HG02840 (cell line): ENCODE results near the gene PAGE2B.
"Not testable (repeated sequence)": the region's sequence is repeated elsewhere in the genome, so short reads cannot be mapped to it uniquely, and the experiment has no call there.

Experiments used
- ATAC-seq: cut with Tn5 transposase; IDR thresholded peaks from one replicate; pipeline ENCODE4 v1.9.1; 2021; ENCODE audit warnings: mild to moderate bottlenecking, moderate library complexity, moderate number of reproducible peaks; ENCODE audit not compliant: unreplicated experiment, low FRiP score

PAGE2B gene, protein sequence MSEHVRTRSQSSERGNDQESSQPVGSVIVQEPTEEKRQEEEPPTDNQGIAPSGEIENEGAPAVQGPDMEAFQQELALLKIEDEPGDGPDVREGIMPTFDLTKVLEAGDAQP

DNA sequence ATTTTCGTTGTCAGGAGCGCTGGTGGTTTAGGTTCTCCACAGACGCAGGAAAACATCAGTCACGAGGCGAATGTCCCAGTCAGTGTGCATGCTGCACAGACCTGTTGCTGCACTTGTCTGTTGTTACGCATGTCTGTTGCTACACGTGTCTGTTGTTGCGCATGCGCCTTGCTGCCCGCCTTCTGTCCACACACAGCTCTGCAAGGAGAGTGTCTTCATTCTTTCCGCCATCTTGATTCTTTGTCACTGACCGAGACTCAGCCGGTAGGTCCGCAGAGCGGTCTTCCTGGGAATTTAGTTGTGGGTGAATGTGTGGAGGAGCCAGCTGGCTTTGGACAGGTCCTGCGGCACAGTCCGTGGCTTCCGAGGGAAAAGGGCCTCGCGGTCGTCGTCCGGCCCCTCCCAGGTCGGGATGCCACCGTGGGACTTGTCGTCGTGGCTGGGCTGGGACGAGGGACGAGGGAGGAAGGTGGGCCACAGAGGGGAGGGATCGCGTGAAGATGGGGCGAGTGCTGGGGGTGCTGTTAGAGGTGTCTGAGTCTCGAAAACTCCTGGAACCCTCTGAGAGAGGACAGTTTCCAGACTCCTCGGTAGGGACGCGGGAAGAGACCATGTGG is at the start of gene PAGE2B:
Gene PAGE2B (plus strand): TSS at position 180 of the 617 bp plus-strand sequence. CDS start 1,012 bp downstream, outside the sequence.
- no peak for ATAC-seq

DNA sequence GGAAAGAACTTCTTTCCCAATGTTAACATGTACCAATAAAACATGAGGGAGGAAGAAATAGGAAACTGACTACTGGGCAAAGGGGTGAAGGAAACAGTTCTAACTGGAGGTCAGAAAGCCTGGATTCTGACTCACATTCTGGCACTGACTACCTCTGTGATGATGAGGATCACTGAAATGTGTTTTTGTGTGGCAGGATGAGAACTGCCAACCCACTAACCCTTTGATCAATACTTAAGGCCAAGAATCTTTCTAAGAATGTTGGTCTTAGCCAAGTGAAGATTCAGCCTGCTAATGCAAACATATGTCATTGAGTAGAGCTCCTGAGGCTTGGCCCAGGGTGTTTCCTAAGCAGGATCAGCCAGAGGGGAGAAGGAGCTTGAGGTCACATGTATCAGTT is 48.7 kb upstream of the PAGE2B start:
- no peak for ATAC-seq

DNA sequence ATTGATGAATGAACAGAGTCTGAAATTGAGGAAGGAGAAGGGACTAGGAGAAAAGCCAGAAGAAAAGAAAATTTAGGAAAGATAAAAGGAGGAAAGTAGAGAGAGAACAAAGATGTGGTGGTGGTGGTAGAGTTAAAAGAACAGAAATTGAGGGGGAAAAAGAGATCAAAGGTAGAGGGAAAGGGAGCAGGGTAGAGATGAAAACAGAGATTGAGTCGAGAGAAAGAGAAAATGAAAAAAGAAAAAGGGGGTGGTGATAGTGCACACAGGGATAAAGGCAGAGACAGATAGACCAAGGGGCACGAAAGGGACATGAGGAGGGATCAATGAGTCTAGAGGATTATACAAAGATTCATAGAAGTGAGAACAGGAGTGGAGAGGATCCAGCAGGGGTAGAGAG is 48.0 kb upstream of the PAGE2B start:
- no peak for ATAC-seq

DNA sequence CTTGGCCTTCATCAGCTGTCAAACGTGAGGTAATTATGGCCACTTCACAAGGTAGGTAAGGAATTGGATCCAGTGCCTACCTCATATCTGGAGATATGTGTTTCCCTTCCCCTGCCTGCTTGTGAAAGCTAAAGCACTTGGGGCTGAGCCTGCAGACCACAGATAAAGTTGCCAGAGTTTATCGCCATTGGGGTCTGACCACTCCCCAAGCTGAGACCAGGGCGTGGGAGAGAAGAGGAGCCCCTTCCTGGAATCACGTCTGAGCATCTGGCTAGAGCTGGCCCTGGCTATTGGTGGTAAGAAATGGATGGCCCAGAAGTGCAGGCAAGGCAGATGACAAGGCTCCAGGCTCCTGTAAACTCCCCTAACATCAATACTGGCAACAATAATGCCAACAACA is 46.8 kb upstream of the PAGE2B start:
- ATAC-seq: no peak

DNA sequence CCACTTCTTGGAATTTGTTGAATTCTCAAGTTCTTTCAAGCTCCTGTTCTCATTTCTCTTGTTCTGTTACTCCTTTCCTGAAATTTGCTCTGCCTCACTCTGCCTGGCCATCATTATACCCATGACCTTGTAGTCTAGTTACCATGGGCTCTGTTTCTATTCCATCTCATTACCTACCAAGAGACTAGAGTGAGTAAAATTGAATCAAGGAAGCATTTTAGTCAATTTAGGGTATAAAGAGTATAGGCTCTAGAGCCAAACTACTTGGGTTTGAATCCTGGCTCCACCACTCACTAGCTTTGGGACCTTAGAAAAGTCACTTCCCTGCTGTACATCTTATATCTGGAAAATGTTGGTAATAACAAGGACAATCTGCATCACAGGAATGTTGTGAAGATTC is 46.2 kb upstream of the PAGE2B start:
- no peak for ATAC-seq

DNA sequence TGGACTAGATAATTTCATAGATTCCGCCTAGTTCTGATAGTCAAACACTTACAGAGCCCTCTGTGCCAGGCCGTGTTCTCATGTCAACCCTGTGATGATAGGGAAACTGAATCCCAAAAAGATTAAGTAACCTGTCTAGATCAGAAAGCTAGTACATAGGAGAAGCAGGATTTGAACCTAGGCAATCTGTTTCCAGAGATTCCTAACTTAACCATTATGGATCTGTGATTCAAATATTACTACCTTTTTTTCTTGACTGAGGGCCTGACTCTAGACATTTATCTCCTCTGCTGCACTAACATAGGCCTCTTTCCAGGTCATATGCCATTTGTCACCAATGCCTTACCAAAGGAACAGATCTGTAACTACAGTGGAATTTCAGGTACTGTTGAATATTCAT is 45.5 kb upstream of the PAGE2B start:
- no peak for ATAC-seq

DNA sequence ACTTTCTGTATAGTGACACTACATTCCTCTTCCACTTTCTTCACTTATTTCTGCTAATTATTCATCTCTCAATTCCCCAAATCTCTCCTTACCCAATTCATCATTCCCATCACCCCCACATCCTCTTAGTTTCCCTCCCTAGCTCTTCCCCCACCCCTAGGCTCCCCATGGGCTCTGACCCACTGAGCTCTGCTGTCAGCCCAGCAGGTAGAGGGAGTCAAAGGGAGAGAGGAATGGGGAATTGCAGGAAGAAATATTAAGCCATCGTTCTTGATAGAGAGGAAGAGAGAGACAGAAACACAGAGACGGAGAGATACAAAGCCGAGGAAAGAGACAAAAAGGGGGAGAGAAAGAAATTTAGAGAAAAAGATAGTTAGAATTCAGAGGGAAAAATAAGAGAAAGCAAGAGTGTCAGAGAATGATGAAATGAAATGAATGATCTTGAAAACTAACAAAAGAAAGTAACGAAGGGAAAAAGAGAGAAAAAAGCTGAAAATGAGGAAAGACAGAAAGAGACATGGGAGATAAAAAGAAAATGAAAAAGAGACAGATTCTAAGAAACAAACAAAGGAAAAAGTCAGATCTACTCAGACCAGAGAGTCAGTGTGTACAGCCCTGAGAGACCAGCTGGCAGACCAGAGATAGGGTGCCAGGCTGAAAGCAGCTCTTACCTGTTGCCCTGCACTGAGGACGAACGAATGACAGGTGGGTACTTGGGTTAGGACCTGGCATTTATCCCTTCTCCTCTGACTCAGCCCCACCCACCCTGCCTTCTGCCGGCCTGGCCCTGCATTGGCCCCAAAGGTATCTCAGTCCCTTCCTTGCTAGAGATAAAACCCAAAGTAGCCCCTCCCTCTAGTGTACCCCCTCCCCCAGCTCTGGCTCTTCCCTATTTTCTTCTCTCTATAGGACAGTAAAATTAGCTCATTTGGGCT is 44.3 kb upstream of the PAGE2B start, which contains the start of gene ALAS2:
Gene ALAS2 (minus strand): TSS at position 707 of the 935 bp plus-strand sequence. CDS start 4,977 bp downstream, outside the sequence.
- no peak for ATAC-seq

DNA sequence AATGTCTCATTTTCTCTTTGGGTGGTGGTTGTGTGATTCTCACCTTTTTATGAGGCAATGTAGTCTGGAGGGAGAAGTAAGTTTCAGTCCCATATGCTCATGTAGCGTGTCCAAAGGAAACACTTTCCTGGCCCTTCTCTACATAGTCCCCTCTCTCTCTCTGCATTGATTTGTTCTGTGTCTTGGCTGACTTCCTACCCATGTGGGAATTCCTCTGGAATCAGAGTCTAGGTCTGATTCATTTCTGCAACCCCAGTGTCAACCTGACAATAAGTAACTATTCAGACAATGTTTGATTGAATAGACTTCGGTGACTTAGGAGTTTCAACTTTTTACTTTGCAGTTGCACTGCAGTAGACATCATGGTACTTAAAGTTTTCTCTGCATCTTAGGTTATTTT is 41.4 kb upstream of the PAGE2B start:
- no peak for ATAC-seq

DNA sequence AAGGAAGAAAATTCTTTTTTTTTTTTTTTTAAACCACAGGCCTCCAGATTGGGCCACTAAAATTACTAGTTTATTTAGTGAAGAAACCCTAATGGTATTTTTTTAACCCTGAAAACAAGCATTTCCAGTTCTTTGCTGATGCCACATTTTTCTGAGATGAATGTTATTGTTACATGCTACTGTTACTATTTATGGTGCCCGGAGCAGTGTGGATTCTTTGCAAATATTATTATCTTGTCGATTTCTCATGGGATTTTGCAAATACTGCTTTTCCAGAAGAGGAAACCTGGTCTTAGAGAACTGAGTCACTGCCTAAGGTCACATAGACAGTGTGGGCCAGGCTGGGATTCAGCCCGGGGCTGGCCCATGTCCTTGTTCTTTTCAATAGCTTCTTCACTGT is 35.4 kb upstream of the PAGE2B start:
- ATAC-seq: no peak

DNA sequence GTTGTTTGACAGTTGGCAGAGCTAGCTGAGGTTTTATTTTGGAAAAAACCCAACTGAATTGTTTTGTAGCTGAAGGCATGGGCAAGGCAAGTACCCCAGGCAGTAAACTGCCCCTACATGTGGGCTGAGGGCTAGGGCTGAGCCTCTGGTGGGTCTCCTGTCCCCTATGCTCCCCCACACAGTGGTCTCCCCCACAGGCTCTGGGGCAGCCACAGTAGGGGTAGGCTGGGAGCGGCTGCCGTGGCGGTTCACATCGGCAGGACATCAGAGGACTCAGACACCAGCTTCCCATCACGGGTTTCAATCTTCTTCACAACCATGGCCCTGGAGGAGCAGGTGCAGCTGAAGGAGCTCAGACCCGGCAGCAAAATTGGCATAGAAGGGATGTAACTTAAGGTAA is 33.3 kb upstream of the PAGE2B start:
- no peak for ATAC-seq

DNA sequence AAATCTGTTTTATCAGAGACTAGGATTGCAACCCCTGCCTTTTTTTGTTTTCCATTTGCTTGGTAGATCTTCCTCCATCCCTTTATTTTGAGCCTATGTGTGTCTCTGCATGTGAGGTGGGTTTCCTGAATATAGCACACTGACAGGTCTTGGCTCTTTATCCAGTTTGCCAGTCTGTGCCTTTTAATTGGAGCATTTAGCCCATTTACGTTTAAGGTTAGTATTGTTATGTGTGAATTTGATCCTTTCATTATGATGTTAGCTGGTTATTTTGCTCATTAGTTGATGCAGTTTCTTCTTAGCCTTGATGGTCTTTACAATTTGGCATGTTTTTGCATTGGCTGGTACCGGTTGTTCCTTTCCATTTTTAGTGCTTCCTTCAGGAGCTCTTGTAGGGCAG is 24.2 kb upstream of the PAGE2B start:
- ATAC-seq: not testable (repeated sequence)

DNA sequence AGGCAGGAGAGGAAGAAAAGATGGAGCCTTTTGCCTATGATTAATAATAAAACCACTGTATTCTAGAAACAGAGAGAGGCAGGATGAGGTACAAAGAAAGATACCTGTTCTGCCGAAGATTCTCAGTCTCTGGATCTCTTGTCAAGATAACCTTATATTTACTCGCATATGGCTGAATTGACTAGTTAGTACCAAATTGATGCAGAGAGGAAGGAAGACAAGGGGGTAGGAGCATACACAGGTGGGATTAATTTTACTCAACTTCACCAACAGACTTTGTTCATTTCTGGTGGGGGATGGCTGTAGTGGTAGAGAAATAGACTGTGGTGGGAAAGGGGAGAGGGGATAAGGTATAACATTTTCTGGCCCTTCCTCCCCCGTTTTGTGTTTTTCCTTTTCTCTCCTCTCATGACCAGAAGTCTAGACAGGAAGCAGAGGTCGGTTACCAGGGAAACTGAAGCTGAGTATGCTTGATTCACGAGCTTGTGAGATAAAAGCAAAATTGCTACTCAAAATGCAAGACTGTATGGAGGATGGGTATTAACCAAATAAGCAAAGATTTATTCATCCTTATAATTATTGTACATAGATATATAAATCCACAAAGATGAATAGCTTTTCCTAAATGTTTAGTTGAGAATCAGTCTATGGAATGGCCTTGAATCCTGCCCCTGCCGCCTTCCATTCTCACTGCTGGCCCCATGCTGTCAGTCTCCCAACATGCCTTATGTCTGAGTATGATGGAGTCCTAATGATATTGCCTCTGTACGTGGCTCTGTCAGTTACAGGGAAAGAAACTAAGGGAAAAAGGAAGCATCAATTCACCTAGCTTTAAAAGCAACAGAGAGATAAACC is 17.8 kb upstream of the PAGE2B start:
- ATAC-seq: no peak

DNA sequence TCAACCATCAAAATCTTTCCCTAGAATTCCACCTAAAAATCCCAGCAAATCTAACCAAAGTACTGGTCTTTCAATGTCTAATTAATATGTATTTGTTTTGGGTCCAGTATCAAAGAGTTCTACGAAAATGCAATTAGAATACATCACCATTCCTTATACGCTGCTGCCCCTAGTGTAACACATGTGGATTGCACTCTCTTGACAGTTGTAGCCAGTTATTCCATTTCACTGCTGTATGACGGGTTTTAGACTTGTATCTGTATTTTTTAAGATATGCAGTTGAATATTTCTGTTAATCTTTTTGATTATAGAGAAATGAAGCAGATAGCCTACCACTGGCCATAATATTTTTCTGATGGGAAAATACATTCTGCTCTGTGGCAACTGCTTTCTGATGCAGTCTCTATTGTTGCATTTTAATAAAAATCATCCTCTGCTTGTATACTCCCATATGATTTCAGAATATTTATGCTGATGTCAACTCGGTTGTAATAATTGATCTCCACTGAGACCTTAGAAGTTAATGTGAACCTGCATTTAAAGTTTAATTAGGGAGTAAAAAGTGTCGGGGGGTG is 17.1 kb upstream of the PAGE2B start:
- no peak for ATAC-seq

DNA sequence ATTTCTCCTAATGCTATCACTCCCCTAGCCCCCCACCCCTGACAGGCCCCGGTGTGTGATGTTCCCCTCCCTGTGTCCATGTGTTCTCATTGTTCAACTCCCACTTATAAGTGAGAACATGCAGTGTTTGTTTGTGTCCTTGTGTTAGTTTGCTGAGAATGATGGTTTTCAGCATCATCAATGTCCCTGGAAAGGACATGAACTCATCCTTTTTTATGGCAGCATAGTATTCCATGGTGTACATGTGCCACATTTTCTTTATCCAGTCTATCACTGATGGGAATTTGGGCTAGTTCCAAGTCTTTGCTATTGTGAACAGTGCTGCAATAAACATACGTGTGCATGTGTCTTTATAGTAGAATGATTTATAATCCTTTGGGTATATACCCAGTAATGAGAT is 7.7 kb upstream of the PAGE2B start:
- not testable (repeated sequence) for ATAC-seq

DNA sequence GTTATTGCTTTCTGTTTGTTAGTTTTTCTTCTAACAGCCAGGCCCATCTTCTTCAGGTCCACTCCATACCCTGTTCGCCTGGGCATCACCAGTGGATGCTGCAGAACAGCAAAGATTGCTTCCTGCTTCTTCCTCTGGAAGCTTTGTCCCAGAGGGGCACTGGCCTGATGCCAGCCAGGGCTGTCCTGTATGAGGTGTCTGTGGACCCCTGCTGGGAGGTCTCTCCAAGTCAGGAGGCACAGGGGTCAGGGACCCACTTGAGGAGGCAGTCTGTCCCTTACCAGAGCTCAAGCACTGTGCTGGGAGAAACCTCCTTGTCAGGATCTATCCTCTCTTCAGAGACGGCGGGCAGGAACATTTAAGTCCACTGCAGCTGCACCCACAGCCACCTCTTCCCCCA is 2.5 kb upstream of the PAGE2B start:
- no peak for ATAC-seq

DNA sequence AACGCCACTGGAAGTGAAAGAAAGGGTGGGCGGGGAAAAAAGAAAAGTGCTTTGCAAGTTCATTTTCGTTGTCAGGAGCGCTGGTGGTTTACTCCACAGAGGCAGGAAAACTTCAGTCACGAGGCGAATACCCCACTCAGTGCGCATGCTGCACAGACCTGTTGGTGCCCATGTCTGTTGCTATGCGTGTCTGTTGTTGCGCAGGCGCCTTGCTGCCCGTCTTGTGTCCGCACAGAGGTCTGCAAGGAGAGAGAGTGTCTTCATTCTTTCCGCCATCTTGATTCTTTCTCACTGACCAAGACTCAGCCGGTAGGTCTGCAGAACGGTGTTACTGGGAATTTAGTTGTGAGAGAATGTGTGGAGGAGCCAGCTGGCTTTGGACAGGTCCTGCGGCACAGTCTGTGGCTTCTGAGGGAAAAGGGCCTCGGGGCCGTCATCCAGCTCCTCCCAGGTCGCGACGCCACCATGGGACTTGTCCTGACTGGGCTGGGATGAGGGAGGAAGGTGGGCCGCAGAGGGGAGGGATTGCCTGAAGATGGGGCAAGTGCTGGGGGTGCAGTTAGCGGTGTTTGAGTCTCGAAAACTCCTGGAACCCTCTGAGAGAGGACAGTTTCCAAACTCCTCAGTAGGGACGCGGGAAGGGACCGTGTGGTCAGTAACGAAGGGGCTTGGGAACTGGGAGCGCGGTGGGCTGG is 14.1 kb downstream of the PAGE2B start, which contains the start of gene PAGE2:
Gene PAGE2 (plus strand): TSS at position 224 of the 695 bp plus-strand sequence. CDS start 1,003 bp downstream, outside the sequence.
- ATAC-seq: no peak

DNA sequence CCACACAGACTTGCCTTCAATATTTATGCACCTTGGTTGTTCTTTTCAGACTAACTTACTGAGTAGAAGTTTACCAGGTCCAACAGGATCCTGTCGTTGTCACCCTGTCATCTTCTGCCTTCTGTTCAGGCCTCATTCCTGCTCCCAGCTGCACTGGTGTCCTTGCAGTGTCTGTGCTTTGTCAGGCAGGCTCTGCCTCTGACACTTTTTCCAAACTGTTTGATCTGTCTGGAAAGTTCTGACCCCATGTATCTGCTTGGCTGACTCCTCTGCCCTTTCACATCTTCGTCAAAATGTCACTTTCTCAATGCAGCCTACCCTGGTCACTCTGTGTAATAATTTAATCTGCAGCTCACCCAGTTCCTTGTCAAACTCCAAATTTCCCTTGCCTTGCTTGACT is 23.9 kb downstream of the PAGE2B start:
- no peak for ATAC-seq

DNA sequence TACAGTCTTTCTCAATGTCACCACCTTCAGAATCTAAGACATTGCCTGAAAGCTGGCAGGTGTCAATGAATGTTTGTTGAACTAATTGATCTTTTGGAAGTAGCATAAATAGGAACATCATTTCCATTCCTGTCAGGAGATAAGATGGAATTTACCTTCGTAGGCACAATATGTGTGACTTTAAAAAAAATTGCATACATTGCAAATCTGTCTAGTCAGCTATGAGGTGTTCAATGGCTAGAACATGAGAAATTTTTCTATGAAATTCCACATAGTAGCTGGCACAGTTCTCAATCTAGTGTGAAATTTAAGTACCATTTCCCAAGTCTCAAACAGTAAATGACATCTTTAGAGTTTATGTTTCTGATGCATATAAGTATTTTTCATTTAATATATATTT is 24.3 kb downstream of the PAGE2B start:
- ATAC-seq: no peak

DNA sequence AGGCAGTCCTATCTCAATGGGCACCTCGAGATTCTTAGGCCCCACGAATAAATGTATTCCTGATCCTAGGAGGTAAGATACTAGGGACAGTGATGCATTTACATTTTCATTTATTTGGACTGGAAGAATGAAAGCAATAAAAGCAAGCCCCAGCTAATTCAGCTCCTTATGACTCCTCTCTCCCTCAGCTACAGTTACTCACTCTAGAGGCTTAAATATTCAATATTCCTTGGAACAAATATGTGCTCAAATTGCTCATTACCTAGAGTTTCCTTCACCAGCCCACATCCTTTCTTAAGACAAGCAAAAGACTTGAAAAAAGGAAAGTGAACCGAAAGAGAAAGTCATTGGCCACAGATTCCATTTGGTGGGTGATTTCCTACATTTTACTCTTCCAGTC is 27.9 kb downstream of the PAGE2B start:
- ATAC-seq: no peak

DNA sequence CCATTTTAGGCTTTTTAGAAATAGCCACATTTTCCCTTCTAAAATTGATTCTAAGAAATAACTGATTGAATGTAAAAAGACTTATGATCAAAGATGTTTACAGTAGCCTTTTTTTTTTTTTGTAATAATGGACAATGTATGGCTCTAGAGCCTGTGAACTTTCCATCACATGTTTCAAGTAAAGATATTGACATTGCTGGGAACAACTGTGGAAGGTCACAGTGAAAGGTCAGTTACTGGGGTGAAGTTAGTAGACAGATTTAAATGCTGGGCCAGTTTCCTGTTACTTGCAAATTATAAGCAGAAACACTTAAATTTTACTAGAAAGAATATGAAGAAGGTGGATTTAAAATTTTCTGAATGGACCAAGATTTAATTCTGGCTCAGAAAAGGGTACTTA is 32.4 kb downstream of the PAGE2B start:
- no peak for ATAC-seq
